Measurements from ENCODE around the gene MAP4K1. TPM values are rescaled to one million over a fixed set of nuclear protein-coding genes. Genes with fewer than 3 reads are reported as not detected.
A peak's percentile ranks its signal among the peaks of the same experiment; 100 is the strongest.

Gene MAP4K1
- total and polyA plus RNA-seq, 7 donors = 0.36 to 1.4 (median 0.68) TPM

DNA sequence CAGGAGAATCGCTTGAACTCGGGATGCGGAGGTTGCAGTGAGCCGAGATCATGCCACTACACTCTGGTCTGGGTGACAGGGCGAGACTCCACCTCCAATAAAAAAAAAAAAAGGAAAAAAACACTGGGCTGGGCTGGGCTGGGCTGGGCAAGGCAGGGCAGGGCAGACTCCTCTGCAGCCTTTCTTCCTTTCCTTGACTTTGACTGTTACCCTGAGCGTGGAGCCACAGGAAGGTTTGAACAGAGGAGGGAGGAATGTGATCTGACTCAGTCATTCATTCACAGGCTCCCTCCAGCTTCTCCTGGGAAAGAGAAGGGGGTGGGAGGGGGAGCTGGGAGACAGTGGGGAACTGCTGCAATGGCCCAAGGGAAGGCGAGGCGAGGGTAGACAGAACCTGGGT lies 27.0 kb upstream of the MAP4K1 start:
- 90 to 96% (median 92%) methylated on average over 8 of the region's 8 CpGs for WGBS, 3 donors
- no peaks in the 10 kb centered on the region for H3K27me3 ChIP-seq (ENCODE audit: insufficient read depth in 3 of 3, low read length in 2 of 3)
- peaks cover 4% of the 10 kb centered on the region for H3K4me1 ChIP-seq
- TF ChIP-seq, protein P1, sequence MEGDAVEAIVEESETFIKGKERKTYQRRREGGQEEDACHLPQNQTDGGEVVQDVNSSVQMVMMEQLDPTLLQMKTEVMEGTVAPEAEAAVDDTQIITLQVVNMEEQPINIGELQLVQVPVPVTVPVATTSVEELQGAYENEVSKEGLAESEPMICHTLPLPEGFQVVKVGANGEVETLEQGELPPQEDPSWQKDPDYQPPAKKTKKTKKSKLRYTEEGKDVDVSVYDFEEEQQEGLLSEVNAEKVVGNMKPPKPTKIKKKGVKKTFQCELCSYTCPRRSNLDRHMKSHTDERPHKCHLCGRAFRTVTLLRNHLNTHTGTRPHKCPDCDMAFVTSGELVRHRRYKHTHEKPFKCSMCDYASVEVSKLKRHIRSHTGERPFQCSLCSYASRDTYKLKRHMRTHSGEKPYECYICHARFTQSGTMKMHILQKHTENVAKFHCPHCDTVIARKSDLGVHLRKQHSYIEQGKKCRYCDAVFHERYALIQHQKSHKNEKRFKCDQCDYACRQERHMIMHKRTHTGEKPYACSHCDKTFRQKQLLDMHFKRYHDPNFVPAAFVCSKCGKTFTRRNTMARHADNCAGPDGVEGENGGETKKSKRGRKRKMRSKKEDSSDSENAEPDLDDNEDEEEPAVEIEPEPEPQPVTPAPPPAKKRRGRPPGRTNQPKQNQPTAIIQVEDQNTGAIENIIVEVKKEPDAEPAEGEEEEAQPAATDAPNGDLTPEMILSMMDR (IDR thresholded peaks at IDR 0.05) = no peak
- H3K9me3 ChIP-seq = no peaks in the 10 kb centered on the region
- ATAC-seq (no peak), DNase-seq (no peak)
- no peaks in the 10 kb centered on the region for H3K36me3 ChIP-seq (ENCODE audit: insufficient read depth in 1 of 2, low read depth in 1 of 2)
- no peak overlapping the region for H3K4me3 ChIP-seq
- intact Hi-C loops (cut with DNase I) = loop anchor here (5.0 to 10.0 kb wide), 3 partner anchors 188 to 280 kb away; partner anchors contain the start of gene ECH1 (in 2 of the 2)
- H3K27ac ChIP-seq = no peak overlapping the region

DNA sequence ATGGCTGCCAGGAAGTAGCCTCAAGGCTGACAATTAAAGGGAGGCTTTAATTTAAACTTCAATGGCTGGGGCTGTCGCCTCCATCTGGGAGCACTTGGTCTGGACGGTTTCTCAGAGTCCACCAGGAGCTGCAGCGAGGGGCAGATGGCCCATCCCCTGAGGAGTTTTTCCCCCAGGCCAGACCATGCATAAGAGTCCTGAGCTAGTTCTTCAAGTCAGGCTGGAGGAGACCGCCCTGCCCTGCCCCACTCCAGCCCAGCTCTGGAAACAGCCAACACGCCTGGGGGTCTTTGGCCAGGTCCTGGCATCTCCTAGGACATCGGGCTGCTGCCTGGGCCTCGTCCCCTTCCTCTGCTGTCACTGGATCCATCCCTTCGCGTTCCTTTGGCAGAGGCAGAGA lies 24.4 kb upstream of the MAP4K1 start:
- TF ChIP-seq, protein P1 (IDR thresholded peaks at IDR 0.05) = no peak
- H3K36me3 ChIP-seq (ENCODE audit: insufficient read depth in 1 of 2, low read depth in 1 of 2) = peaks cover 0 to 10% of the 10 kb centered on the region in 2 donors
- no peaks in the 10 kb centered on the region for H3K4me1 ChIP-seq
- H3K4me3 ChIP-seq = no peak overlapping the region
- H3K27ac ChIP-seq = no peak overlapping the region
- H3K27me3 ChIP-seq (ENCODE audit: insufficient read depth in 3 of 3, low read length in 2 of 3) = no peaks in the 10 kb centered on the region
- 76 to 84% (median 78%) methylated on average over 9 of the region's 9 CpGs for WGBS, 3 donors
- ATAC-seq (no peak), DNase-seq (no peak)
- H3K9me3 ChIP-seq = no peaks in the 10 kb centered on the region
- intact Hi-C loops (cut with DNase I) = loop anchor here (10.0 kb wide), 2 partner anchors 193 to 283 kb away; partner anchors contain the start of gene ECH1 (in 1 of the 2)

DNA sequence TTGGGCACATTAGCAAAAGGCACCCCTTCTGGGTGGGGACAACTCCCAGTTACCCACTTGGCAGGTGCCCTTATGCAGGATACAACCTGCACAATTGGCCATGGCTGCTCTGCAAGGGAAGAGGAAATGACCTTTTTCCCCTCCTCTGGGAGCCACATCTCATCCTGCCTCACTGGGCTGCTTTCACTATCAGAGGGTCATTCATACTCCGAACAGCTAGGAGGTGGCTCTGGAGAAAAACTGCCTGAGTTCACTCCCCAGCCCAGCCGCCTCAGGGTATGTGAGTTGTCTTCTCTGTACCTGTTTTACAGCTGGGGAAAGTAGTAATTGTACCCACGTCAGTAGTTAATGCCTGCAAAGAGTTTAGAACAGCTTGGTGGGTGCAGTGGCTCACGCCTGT lies 22.6 kb upstream of the MAP4K1 start:
- no peak overlapping the region for H3K4me3 ChIP-seq
- H3K4me1 ChIP-seq = no peaks in the 10 kb centered on the region
- intact Hi-C loops (cut with DNase I) = loop anchor here (10.0 kb wide), 2 partner anchors 194 to 284 kb away; partner anchors contain the start of gene ECH1 (in 1 of the 2)
- no peaks in the 10 kb centered on the region for H3K27me3 ChIP-seq (ENCODE audit: insufficient read depth in 3 of 3, low read length in 2 of 3)
- peaks cover 4 to 24% of the 10 kb centered on the region in 2 donors for H3K36me3 ChIP-seq (ENCODE audit: insufficient read depth in 1 of 2, low read depth in 1 of 2)
- H3K9me3 ChIP-seq = no peaks in the 10 kb centered on the region
- TF ChIP-seq, protein P1 (IDR thresholded peaks at IDR 0.05) = no peak
- DNase-seq (no peak), ATAC-seq (peak in 1 of 4 donors; percentile 20)
- WGBS, 3 donors = 65 to 73% (median 69%) methylated on average over 4 of the region's 4 CpGs
- peak overlapping the region; percentile 55 for H3K27ac ChIP-seq

DNA sequence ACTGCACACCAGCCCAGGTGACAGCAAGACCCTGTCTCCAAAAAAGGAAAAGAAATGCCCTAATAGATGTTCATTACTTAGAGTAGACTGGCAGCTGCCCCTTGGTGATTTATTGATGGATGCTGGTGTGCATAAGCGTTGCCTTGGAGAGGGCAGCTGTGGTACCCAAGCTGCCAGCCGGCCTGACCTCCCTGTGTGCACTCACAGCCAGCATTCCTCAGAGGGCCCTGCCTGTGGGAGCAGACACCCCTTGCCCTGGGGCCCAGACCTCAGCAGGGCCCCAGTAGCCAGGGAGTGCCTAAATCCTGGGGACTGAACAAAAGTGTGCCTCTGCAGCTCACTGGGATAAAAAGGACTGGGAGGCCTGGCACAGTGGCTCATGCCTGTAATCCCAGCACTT lies 21.9 kb upstream of the MAP4K1 start:
- TF ChIP-seq, protein P1 (IDR thresholded peaks at IDR 0.05) = no peak
- no peak for DNase-seq
- Histone ChIP-seq H3K27ac (peak overlapping the region; percentile 36), H3K27me3 (ENCODE audit: insufficient read depth in 3 of 3, low read length in 2 of 3) (no peaks in the 10 kb centered on the region), H3K36me3 (ENCODE audit: insufficient read depth in 1 of 2, low read depth in 1 of 2) (peaks cover 4 to 31% of the 10 kb centered on the region in 2 donors), H3K9me3 (no peaks in the 10 kb centered on the region), H3K4me1 (peaks cover 6% of the 10 kb centered on the region), H3K4me3 (no peak overlapping the region)
- no peak for ATAC-seq
- intact Hi-C loops (cut with DNase I) = loop anchor here (5.0 to 10.0 kb wide), 3 partner anchors 195 to 285 kb away; partner anchors contain the start of genes ECH1 (in 1 of the 2) and FAM98C (in 1 of the 2)
- WGBS, 3 donors = 34 to 54% (median 50%) methylated on average over 2 of the region's 2 CpGs

DNA sequence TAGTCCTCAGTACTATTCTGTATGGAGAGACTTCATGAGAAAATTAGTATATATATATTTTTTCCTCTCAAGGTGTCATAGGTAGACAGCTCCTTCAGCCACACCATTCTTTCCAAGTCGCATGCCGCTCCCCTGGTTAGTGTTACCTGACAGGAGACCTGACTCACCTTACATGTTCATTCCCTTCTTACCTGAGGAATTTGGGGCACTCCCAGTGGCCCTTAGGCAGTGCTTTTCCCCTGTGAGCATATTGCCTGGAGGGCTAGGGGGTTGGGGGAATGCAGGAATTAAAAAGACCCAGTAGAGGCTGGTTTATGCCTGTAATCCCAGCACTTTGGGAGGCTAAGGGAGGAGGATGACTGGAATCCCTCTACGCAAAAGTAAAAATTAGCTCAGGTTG lies 20.7 kb upstream of the MAP4K1 start:
- Histone ChIP-seq H3K4me1 (peaks cover 8% of the 10 kb centered on the region), H3K36me3 (ENCODE audit: insufficient read depth in 1 of 2, low read depth in 1 of 2) (peaks cover 4 to 36% of the 10 kb centered on the region in 2 donors), H3K27me3 (ENCODE audit: insufficient read depth in 3 of 3, low read length in 2 of 3) (no peaks in the 10 kb centered on the region), H3K27ac (peak overlapping the region; percentile 4), H3K9me3 (no peaks in the 10 kb centered on the region), H3K4me3 (no peak overlapping the region)
- 95 to 98% (median 96%) methylated on average over 3 of the region's 3 CpGs for WGBS, 3 donors
- ATAC-seq = no peak
- no peak for DNase-seq
- TF ChIP-seq, protein P1 (IDR thresholded peaks at IDR 0.05) = no peak
- intact Hi-C loops (cut with DNase I) = loop anchor here in 1 of 2 donors (5.0 kb wide), 1 partner anchor 236 kb away; the partner anchor contains the start of gene FAM98C
